Measurements from ENCODE around the gene CDH16. TPM values are rescaled to one million over a fixed set of nuclear protein-coding genes. Genes with fewer than 3 reads are reported as not detected.
"Not testable (repeated sequence)": the region's sequence is repeated elsewhere in the genome, so short reads cannot be mapped to it uniquely, and the experiment has no call there.

Gene CDH16
- total RNA-seq, 2 donors from 2014 or later = not detected

GRCh38 chr16:66900721-66901441 lies 17.8 kb downstream of the CDH16 start:
- H3K27me3 Mint-ChIP-seq (ENCODE audit: low read depth) = no peaks in the 10 kb centered on the region
- H3K27ac Mint-ChIP-seq = no peak overlapping the region
- no peak for DNase-seq
- no peak for ATAC-seq (replicated peaks in 1 of 2)
- peaks cover 4% of the 10 kb centered on the region for H3K4me1 Mint-ChIP-seq (ENCODE audit: low read depth)
- peaks cover 0 to 1% of the 10 kb centered on the region in 2 donors for H3K36me3 Mint-ChIP-seq (ENCODE audit: insufficient read depth in 2 of 2)
- no peak overlapping the region for H3K4me3 Mint-ChIP-seq
- H3K9me3 Mint-ChIP-seq = no peaks in the 10 kb centered on the region

GRCh38 chr16:66899945-66900710 lies 18.6 kb downstream of the CDH16 start:
- no peaks in the 10 kb centered on the region for H3K9me3 Mint-ChIP-seq
- H3K27me3 Mint-ChIP-seq (ENCODE audit: low read depth) = no peaks in the 10 kb centered on the region
- H3K36me3 Mint-ChIP-seq (ENCODE audit: insufficient read depth in 2 of 2) = peaks cover 0 to 1% of the 10 kb centered on the region in 2 donors
- no peak overlapping the region for H3K27ac Mint-ChIP-seq
- no peak overlapping the region for H3K4me3 Mint-ChIP-seq
- ATAC-seq (replicated peaks in 1 of 2) = no peak
- no peak for DNase-seq
- H3K4me1 Mint-ChIP-seq (ENCODE audit: low read depth) = no peaks in the 10 kb centered on the region

GRCh38 chr16:66899310-66899944 lies 19.3 kb downstream of the CDH16 start:
- no peaks in the 10 kb centered on the region for H3K27me3 Mint-ChIP-seq (ENCODE audit: low read depth)
- H3K9me3 Mint-ChIP-seq = no peaks in the 10 kb centered on the region
- ATAC-seq (replicated peaks in 1 of 2) (no peak), DNase-seq (no peak)
- no peak overlapping the region for H3K4me3 Mint-ChIP-seq
- H3K36me3 Mint-ChIP-seq (ENCODE audit: insufficient read depth in 2 of 2) = peaks cover 0 to 1% of the 10 kb centered on the region in 2 donors
- H3K4me1 Mint-ChIP-seq (ENCODE audit: low read depth) = no peaks in the 10 kb centered on the region
- no peak overlapping the region for H3K27ac Mint-ChIP-seq

DNA sequence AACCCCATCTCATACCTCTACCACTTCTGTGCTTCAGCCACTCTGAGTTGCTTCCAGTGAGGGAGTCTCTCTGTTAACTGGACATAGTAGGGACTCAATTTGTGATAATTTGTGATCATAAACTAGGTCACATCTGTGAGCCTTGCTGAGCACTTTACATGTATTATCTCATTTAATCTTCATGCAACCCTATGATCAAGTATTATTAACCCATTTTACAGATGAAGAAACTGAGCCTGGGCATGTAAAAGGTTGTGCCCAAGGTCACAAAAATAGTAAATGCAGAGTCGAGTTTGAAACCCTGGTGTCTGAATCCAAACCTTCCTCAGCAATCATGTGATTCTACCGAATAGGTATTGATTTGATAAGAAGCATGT lies 19.8 kb downstream of the CDH16 start:
- Mint-ChIP-seq H3K27ac (no peak overlapping the region), H3K9me3 (no peaks in the 10 kb centered on the region), H3K36me3 (ENCODE audit: insufficient read depth in 2 of 2) (peaks cover 0 to 1% of the 10 kb centered on the region in 2 donors), H3K27me3 (ENCODE audit: low read depth) (no peaks in the 10 kb centered on the region), H3K4me1 (ENCODE audit: low read depth) (no peaks in the 10 kb centered on the region), H3K4me3 (no peak overlapping the region)
- DNase-seq (no peak), ATAC-seq (replicated peaks in 1 of 2) (no peak)

DNA sequence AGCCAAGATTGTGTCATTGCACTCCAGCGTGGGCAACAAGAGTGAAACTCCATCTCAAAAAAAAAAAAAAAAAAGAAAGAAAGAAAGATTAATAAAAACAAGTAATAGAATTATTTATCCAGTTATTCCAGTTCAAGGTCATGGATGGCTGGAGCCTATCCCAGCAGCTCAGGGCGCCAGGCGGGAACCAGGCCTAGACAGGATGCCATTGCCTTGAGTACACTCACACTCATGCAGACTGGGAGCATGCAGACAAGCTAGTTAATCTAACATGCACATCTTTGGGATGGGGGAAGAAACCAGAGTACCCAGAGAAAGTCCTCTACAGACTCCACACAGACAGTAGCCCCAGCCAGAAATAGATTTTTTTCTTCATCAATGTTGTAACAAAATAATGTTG lies 20.5 kb downstream of the CDH16 start:
- no peaks in the 10 kb centered on the region for H3K9me3 Mint-ChIP-seq
- peaks cover 1% of the 10 kb centered on the region for H3K4me1 Mint-ChIP-seq (ENCODE audit: low read depth)
- H3K36me3 Mint-ChIP-seq (ENCODE audit: insufficient read depth in 2 of 2) = peaks cover 0 to 1% of the 10 kb centered on the region in 2 donors
- ATAC-seq (replicated peaks in 1 of 2) = no peak
- no peaks in the 10 kb centered on the region for H3K27me3 Mint-ChIP-seq (ENCODE audit: low read depth)
- no peak overlapping the region for H3K4me3 Mint-ChIP-seq
- no peak overlapping the region for H3K27ac Mint-ChIP-seq
- DNase-seq = no peak

- DNase-seq; H3K4me3 Mint-ChIP-seq; ATAC-seq (replicated peaks in 1 of 2); H3K4me1 Mint-ChIP-seq (ENCODE audit: low read depth); H3K27me3 Mint-ChIP-seq (ENCODE audit: low read depth); H3K9me3 Mint-ChIP-seq; H3K36me3 Mint-ChIP-seq (ENCODE audit: insufficient read depth in 2 of 2); H3K27ac Mint-ChIP-seq: not testable (repeated sequence)
These were observed 22.0 kb downstream of the CDH16 start for GRCh38 chr16:66896682-66897081.

- ATAC-seq (replicated peaks in 1 of 2) (no peak), DNase-seq (no peak)
- H3K9me3 Mint-ChIP-seq = no peaks in the 10 kb centered on the region
- H3K27ac Mint-ChIP-seq = no peak overlapping the region
- peaks cover 10% of the 10 kb centered on the region for H3K4me1 Mint-ChIP-seq (ENCODE audit: low read depth)
- peaks cover 0 to 2% of the 10 kb centered on the region in 2 donors for H3K36me3 Mint-ChIP-seq (ENCODE audit: insufficient read depth in 2 of 2)
- no peaks in the 10 kb centered on the region for H3K27me3 Mint-ChIP-seq (ENCODE audit: low read depth)
- no peak overlapping the region for H3K4me3 Mint-ChIP-seq
These were observed 22.7 kb downstream of the CDH16 start for GRCh38 chr16:66895999-66896398.

- Mint-ChIP-seq H3K9me3 (no peaks in the 10 kb centered on the region), H3K27ac (no peak overlapping the region), H3K27me3 (ENCODE audit: low read depth) (no peaks in the 10 kb centered on the region), H3K36me3 (ENCODE audit: insufficient read depth in 2 of 2) (peaks cover 0 to 2% of the 10 kb centered on the region in 2 donors), H3K4me1 (ENCODE audit: low read depth) (peaks cover 10% of the 10 kb centered on the region), H3K4me3 (no peak overlapping the region)
- ATAC-seq (replicated peaks in 1 of 2) (no peak), DNase-seq (no peak)
These were observed 23.1 kb downstream of the CDH16 start for GRCh38 chr16:66895689-66895979.

- H3K4me1 Mint-ChIP-seq (ENCODE audit: low read depth) = peaks cover 10% of the 10 kb centered on the region
- DNase-seq (peak; percentile 66), ATAC-seq (replicated peaks in 1 of 2) (peak; percentile 90 to 94)
- no peaks in the 10 kb centered on the region for H3K9me3 Mint-ChIP-seq
- H3K27ac Mint-ChIP-seq = no peak overlapping the region
- H3K4me3 Mint-ChIP-seq = no peak overlapping the region
- H3K27me3 Mint-ChIP-seq (ENCODE audit: low read depth) = no peaks in the 10 kb centered on the region
- H3K36me3 Mint-ChIP-seq (ENCODE audit: insufficient read depth in 2 of 2) = peaks cover 0 to 2% of the 10 kb centered on the region in 2 donors
These were observed 23.6 kb downstream of the CDH16 start for GRCh38 chr16:66894948-66895688.

DNA sequence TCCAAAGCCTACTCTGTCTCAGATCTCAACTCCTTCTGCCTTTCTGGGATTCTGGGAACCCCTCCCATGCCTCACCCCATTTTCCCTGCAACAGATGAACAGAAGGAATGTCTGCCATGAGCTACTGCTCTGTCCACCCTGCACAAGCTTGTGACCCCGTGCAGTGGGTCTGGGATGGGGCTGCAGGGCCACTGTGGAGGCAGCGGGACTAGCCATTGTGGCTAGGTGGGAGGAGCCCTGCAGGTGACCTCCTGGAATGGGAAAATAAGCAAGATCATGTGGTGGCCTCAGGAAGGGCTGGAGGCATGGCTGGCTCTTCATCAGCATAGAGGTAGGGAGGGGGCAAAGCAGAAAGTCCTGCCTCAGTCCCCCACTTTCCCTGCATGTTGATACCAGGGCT lies 24.6 kb downstream of the CDH16 start:
- no peaks in the 10 kb centered on the region for H3K27me3 Mint-ChIP-seq (ENCODE audit: low read depth)
- no peak overlapping the region for H3K27ac Mint-ChIP-seq
- no peaks in the 10 kb centered on the region for H3K9me3 Mint-ChIP-seq
- peaks cover 0 to 5% of the 10 kb centered on the region in 2 donors for H3K36me3 Mint-ChIP-seq (ENCODE audit: insufficient read depth in 2 of 2)
- no peak for ATAC-seq (replicated peaks in 1 of 2)
- DNase-seq = no peak
- H3K4me1 Mint-ChIP-seq (ENCODE audit: low read depth) = peaks cover 10% of the 10 kb centered on the region
- H3K4me3 Mint-ChIP-seq = no peak overlapping the region

GRCh38 chr16:66891797-66892196 lies 26.9 kb downstream of the CDH16 start:
- H3K27ac Mint-ChIP-seq = no peak overlapping the region
- no peaks in the 10 kb centered on the region for H3K27me3 Mint-ChIP-seq (ENCODE audit: low read depth)
- ATAC-seq (replicated peaks in 1 of 2) = no peak
- peaks cover 0 to 13% of the 10 kb centered on the region in 2 donors for H3K36me3 Mint-ChIP-seq (ENCODE audit: insufficient read depth in 2 of 2)
- H3K4me1 Mint-ChIP-seq (ENCODE audit: low read depth) = peaks cover 32% of the 10 kb centered on the region
- H3K9me3 Mint-ChIP-seq = no peaks in the 10 kb centered on the region
- DNase-seq = no peak
- H3K4me3 Mint-ChIP-seq = no peak overlapping the region

- no peaks in the 10 kb centered on the region for H3K27me3 Mint-ChIP-seq (ENCODE audit: low read depth)
- no peak overlapping the region for H3K27ac Mint-ChIP-seq
- H3K4me1 Mint-ChIP-seq (ENCODE audit: low read depth) = peaks cover 33% of the 10 kb centered on the region
- H3K4me3 Mint-ChIP-seq = no peak overlapping the region
- ATAC-seq (replicated peaks in 1 of 2) (no peak), DNase-seq (no peak)
- peaks cover 0 to 12% of the 10 kb centered on the region in 2 donors for H3K36me3 Mint-ChIP-seq (ENCODE audit: insufficient read depth in 2 of 2)
- no peaks in the 10 kb centered on the region for H3K9me3 Mint-ChIP-seq
These were observed 27.3 kb downstream of the CDH16 start for GRCh38 chr16:66891360-66891759.

- ATAC-seq (replicated peaks in 1 of 2) = no peak
- H3K4me3 Mint-ChIP-seq = no peak overlapping the region
- no peaks in the 10 kb centered on the region for H3K9me3 Mint-ChIP-seq
- H3K27me3 Mint-ChIP-seq (ENCODE audit: low read depth) = no peaks in the 10 kb centered on the region
- peaks cover 35% of the 10 kb centered on the region for H3K4me1 Mint-ChIP-seq (ENCODE audit: low read depth)
- peaks cover 0 to 12% of the 10 kb centered on the region in 2 donors for H3K36me3 Mint-ChIP-seq (ENCODE audit: insufficient read depth in 2 of 2)
- DNase-seq = no peak
- H3K27ac Mint-ChIP-seq = no peak overlapping the region
These were observed 27.9 kb downstream of the CDH16 start for GRCh38 chr16:66890799-66891198.
